PC-3 (cell line): ENCODE results near the gene RACK1. TPM values are rescaled to one million over a fixed set of nuclear protein-coding genes. Genes with fewer than 3 reads are reported as not detected.

Experiments
- ATAC-seq: fragments of 200-7000 bp; cut with Tn5 transposase; 2 replicates; pipeline ENCODE4 v1.9.1; 2020; ENCODE audit warnings: mild to moderate bottlenecking, moderate library complexity
- BruUV-seq: library from RNA; stranded (reverse); fragments of 400-500 nt; replicated peaks from 2 replicates; lab custom pipeline; 2021; lab: Mats Ljungman, UMichigan
- CTCF ChIA-PET: fragments of 300-600 bp; sonication (Branson Sonifier 250); formaldehyde crosslinking; loops from one replicate; lab custom pipeline; 2022; ENCODE audit warnings: antibody characterized with exemption; lab: Charles Lee
- POLR2A ChIA-PET: fragments of 300-600 bp; sonication (Branson Sonifier 250); formaldehyde crosslinking; loops from one replicate; lab custom pipeline; 2022; ENCODE audit warnings: antibody characterized with exemption; ENCODE audit not compliant: unreplicated experiment; lab: Charles Lee
- DNase-seq: peaks from one replicate; pipeline ENCODE4 v3.0.0-alpha.2; 2015
- H2AFZ ChIP-seq: fragments of 300-600 bp; sonication (generic); 2 replicates; pipeline ENCODE4 v1.6.0; 2016; ENCODE audit warnings: antibody characterized with exemption, low read length
- H3F3A ChIP-seq: fragments of 300-600 bp; sonication (generic); one replicate; pipeline ENCODE4 v1.6.0; 2017; ENCODE audit warnings: antibody characterized with exemption, low read length, control low read depth, mild to moderate bottlenecking; ENCODE audit not compliant: unreplicated experiment
- H3K27ac ChIP-seq: fragments of 300-600 bp; sonication (generic); 2 replicates; pipeline ENCODE4 v1.5.1; 2016; ENCODE audit warnings: mild to moderate bottlenecking, low read length
- H3K27me3 ChIP-seq: fragments of 300-600 bp; sonication (generic); 2 replicates; pipeline ENCODE4 v1.6.1; 2016; ENCODE audit warnings: low read length, mixed read lengths
- H3K36me3 ChIP-seq: fragments of 300-600 bp; sonication (generic); 2 replicates; pipeline ENCODE4 v1.6.1; 2016; ENCODE audit warnings: low read depth, mixed run types, low read length, mixed read lengths
- H3K4me1 ChIP-seq: fragments of 300-600 bp; sonication (generic); 2 replicates; pipeline ENCODE4 v1.5.1; 2016; ENCODE audit warnings: low read length; ENCODE audit not compliant: insufficient read depth
- H3K4me2 ChIP-seq: fragments of 300-600 bp; sonication (generic); 2 replicates; pipeline ENCODE4 v1.6.0; 2016; ENCODE audit warnings: low read length
- H3K4me3 ChIP-seq: fragments of 300-600 bp; sonication (generic); 2 replicates; pipeline ENCODE4 v1.5.1; 2016; ENCODE audit warnings: mild to moderate bottlenecking, low read length, mixed read lengths
- H3K79me2 ChIP-seq: fragments of 300-600 bp; sonication (generic); 2 replicates; pipeline ENCODE4 v1.6.1; 2017; ENCODE audit warnings: low read length, mixed read lengths
- H3K9ac ChIP-seq: fragments of 300-600 bp; sonication (generic); 2 replicates; pipeline ENCODE4 v1.6.0; 2016; ENCODE audit warnings: mild to moderate bottlenecking, low read length
- H3K9me2 ChIP-seq: fragments of 300-600 bp; sonication (generic); replicated peaks from 2 replicates; pipeline ENCODE4 v1.6.1; 2016; ENCODE audit warnings: mixed run types, low read length, mixed read lengths
- H3K9me3 ChIP-seq: fragments of 300-600 bp; sonication (generic); 2 replicates; pipeline ENCODE4 v1.6.1; 2016; ENCODE audit warnings: low read length, mixed read lengths
- H4K20me1 ChIP-seq: fragments of 300-600 bp; sonication (generic); 2 replicates; pipeline ENCODE4 v1.6.1; 2016; ENCODE audit warnings: low read length, mixed read lengths
- EZH2 ChIP-seq: fragments of 300-600 bp; sonication (generic); IDR thresholded peaks from one replicate; pipeline ENCODE4 v1.6.1; 2017; ENCODE audit warnings: antibody characterized with exemption, mild to moderate bottlenecking, low read length; ENCODE audit not compliant: unreplicated experiment
- EZH2phosphoT487 ChIP-seq: fragments of 300-600 bp; sonication (generic); IDR thresholded peaks from 2 replicates; pipeline ENCODE4 v1.6.1; 2018; ENCODE audit warnings: mild to moderate bottlenecking, antibody characterized with exemption, low read length, borderline replicate concordance
- intact Hi-C: fragments of 100-400 bp; cut with micrococcal nuclease; formaldehyde crosslinking; loops from 2 replicates; pipeline ENCODE4 v1.9.0; 2023
- total RNA-seq: library from RNA; depleted of rRNA; stranded (reverse); fragments of >200 nt; gene quantifications from 2 replicates; pipeline ENCODE4 v1.2.3, GENCODE V29; 2014
- TF ChIP-seq, protein P1 (sequence below): fragments of 300-600 bp; sonication (generic); conservative IDR thresholded peaks from 2 replicates; pipeline ENCODE4 v1.5.1; 2017; ENCODE audit warnings: antibody characterized with exemption, low read depth, mild to moderate bottlenecking, low read length

The RACK1 gene
- total RNA-seq, 1 experiment from 2014 or later = 3,047 TPM

DNA sequence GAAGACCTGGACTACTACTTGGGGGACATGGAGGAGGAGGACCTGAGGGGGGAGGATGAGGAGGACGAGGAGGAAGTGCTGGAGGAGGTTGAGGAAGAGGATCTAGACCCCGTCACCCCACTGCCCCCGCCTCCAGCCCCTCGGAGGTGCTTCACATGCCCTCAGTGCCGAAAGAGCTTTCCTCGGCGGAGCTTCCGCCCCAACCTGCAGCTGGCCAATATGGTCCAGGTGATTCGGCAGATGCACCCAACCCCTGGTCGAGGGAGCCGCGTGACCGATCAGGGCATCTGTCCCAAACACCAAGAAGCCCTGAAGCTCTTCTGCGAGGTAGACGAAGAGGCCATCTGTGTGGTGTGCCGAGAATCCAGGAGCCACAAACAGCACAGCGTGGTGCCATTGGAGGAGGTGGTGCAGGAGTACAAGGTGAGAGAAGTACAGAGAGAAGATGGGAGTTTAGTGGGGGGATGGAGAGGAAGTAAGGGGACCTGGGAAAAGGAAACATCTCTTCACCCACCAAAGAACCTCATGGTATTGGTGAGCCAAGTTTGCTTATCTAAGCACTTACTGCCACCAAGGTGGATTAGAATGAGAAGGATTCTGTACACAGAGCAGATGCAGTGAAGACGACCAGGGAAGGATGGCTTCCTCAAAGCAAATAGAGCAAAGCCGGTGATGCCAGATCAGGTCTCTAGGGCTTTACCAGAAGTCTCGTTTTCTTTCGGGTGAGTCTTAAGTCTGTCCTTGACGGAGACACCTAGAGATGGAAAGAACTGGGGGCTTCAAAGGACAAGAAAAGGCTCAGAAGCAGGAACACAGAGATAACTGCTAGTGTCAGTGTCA lies 19.1 kb downstream of the RACK1 start:
- Histone ChIP-seq H3K9ac (peak overlapping the region; percentile 95), H2AFZ (no peak overlapping the region), H3K36me3 (no peaks in the 10 kb centered on the region), H3K27ac (no peak overlapping the region), H3K9me2 (no peaks in the 10 kb centered on the region), H3K79me2 (peaks cover 38% of the 10 kb centered on the region), H4K20me1 (no peaks in the 10 kb centered on the region), H3F3A (peaks cover 11% of the 10 kb centered on the region), H3K4me3 (peak overlapping the region; percentile 80), H3K9me3 (no peaks in the 10 kb centered on the region), H3K27me3 (no peaks in the 10 kb centered on the region), H3K4me2 (peak overlapping the region; percentile 97), H3K4me1 (peaks cover 29% of the 10 kb centered on the region)
- TF ChIP-seq, protein P1, sequence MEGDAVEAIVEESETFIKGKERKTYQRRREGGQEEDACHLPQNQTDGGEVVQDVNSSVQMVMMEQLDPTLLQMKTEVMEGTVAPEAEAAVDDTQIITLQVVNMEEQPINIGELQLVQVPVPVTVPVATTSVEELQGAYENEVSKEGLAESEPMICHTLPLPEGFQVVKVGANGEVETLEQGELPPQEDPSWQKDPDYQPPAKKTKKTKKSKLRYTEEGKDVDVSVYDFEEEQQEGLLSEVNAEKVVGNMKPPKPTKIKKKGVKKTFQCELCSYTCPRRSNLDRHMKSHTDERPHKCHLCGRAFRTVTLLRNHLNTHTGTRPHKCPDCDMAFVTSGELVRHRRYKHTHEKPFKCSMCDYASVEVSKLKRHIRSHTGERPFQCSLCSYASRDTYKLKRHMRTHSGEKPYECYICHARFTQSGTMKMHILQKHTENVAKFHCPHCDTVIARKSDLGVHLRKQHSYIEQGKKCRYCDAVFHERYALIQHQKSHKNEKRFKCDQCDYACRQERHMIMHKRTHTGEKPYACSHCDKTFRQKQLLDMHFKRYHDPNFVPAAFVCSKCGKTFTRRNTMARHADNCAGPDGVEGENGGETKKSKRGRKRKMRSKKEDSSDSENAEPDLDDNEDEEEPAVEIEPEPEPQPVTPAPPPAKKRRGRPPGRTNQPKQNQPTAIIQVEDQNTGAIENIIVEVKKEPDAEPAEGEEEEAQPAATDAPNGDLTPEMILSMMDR = no peak
- TF ChIP-seq EZH2phosphoT487 (no peak), EZH2 (no peak)
- no peak for DNase-seq
- intact Hi-C loops = no loop called here
- ChIA-PET CTCF (no interaction called here), POLR2A (no interaction called here)
- no TSS peak for BruUV-seq
- no peak for ATAC-seq

DNA sequence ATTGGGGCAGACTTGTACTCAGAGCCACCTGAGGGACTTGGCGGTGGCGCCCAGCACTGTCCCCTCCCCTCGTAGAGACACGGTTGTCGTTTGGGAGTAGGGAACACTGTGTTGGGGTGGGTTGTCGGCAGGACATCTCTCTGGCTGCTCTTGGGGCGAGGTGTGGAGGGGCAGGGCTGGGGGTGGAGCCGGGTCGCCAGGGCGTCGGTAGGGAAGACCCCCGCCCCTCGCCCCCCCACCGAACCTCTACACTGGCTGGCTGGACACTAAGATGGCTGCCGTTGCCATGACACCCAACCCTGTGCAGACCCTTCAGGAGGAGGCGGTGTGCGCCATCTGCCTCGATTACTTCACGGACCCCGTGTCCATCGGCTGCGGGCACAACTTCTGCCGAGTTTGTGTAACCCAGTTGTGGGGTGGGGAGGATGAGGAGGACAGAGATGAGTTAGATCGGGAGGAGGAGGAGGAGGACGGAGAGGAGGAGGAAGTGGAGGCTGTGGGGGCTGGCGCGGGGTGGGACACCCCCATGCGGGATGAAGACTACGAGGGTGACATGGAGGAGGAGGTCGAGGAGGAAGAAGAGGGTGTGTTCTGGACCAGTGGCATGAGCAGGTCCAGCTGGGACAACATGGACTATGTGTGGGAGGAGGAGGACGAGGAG lies 19.8 kb downstream of the RACK1 start:
- no peaks in the 10 kb centered on the region for H3K9me3 ChIP-seq
- no peaks in the 10 kb centered on the region for H3K9me2 ChIP-seq
- TF ChIP-seq, protein P1 = no peak
- no peak for TF ChIP-seq EZH2
- no peak for TF ChIP-seq EZH2phosphoT487
- intact Hi-C loops = loop anchor here (1.0 to 2.0 kb wide), 4 partner anchors 17 to 38 kb away; partner anchors contain the start of gene RACK1
- H3K79me2 ChIP-seq = peaks cover 38% of the 10 kb centered on the region
- peak overlapping the region; percentile 77 for H2AFZ ChIP-seq
- H3K9ac ChIP-seq = peak overlapping the region; percentile 95
- H3K36me3 ChIP-seq = no peaks in the 10 kb centered on the region
- ChIA-PET POLR2A (interaction anchor here (0.6 to 1.0 kb wide), 4 partner anchors 11 to 41 kb away, joined by 3 to 14 read pairs (median 4); no protein-coding TSS in a partner anchor), CTCF (interaction anchor here (0.6 to 1.0 kb wide), 2 partner anchors 32 to 53 kb away, joined by 3 to 4 read pairs; no protein-coding TSS in a partner anchor)
- H3K27ac ChIP-seq = peak overlapping the region; percentile 80
- no peaks in the 10 kb centered on the region for H4K20me1 ChIP-seq
- peak overlapping the region; percentile 80 for H3K4me3 ChIP-seq
- H3K4me2 ChIP-seq = peak overlapping the region; percentile 97
- BruUV-seq = TSS peak; percentile 60
- H3K4me1 ChIP-seq = peaks cover 29% of the 10 kb centered on the region
- DNase-seq = no peak
- no peaks in the 10 kb centered on the region for H3K27me3 ChIP-seq
- ATAC-seq = no peak
- peaks cover 11% of the 10 kb centered on the region for H3F3A ChIP-seq
